HepG2 (cell line): ENCODE measurements around the gene STIMATE.

Experiments
- AFF4 ChIP-seq: sonication (generic); formaldehyde crosslinking; IDR thresholded peaks from 2 replicates; pipeline ENCODE4 v1.4.0; 2020; ENCODE audit warnings: missing genetic modification reagents
- AKNA ChIP-seq: sonication (generic); formaldehyde crosslinking; IDR thresholded peaks from 2 replicates; pipeline ENCODE4 v1.4.0; 2020; ENCODE audit warnings: missing genetic modification reagents, borderline replicate concordance
- ATF1 ChIP-seq: IDR thresholded peaks from 2 replicates; pipeline ENCODE4 v1.6.1; 2016; ENCODE audit warnings: mild to moderate bottlenecking, control low read depth
- E2F1 ChIP-seq: sonication (generic); formaldehyde crosslinking; IDR thresholded peaks from 2 replicates; pipeline ENCODE4 v1.5.0; 2020; ENCODE audit warnings: missing genetic modification reagents
- EZH2 ChIP-seq: conservative IDR thresholded peaks from 2 replicates; pipeline ENCODE4 v1.6.1; 2012; ENCODE audit warnings: mild to moderate bottlenecking, low read depth, low read length, moderate library complexity
- POLR2A ChIP-seq, 2 experiments: IDR thresholded peaks; 2 replicates each; pipeline ENCODE4 v1.6.1; 2011; ENCODE audit warnings: low read depth in 2 of 2, low read length in 2 of 2, mild to moderate bottlenecking in 1 of 2, moderate library complexity in 1 of 2; ENCODE audit not compliant: insufficient read depth in 1 of 2
- POLR2AphosphoS5 ChIP-seq: IDR thresholded peaks from 2 replicates; pipeline ENCODE4 v1.6.1; 2012; ENCODE audit warnings: low read depth, low read length
- SIN3A ChIP-seq: IDR thresholded peaks from 2 replicates; pipeline ENCODE4 v1.6.1; 2011; ENCODE audit warnings: low read depth, mild to moderate bottlenecking, control low read depth, low read length, borderline replicate concordance
- ZNF18 ChIP-seq: sonication (generic); formaldehyde crosslinking; IDR thresholded peaks from 2 replicates; pipeline ENCODE4 v1.8.0; 2022; ENCODE audit warnings: mild to moderate bottlenecking, missing genetic modification reagents; ENCODE audit not compliant: insufficient replicate concordance
- ZNF484 ChIP-seq: sonication (generic); formaldehyde crosslinking; IDR thresholded peaks from 2 replicates; pipeline ENCODE4 v1.5.1; 2020; ENCODE audit warnings: mild to moderate bottlenecking, low read depth, missing genetic modification reagents, borderline replicate concordance
- ZNF510 ChIP-seq: sonication (generic); formaldehyde crosslinking; IDR thresholded peaks from 2 replicates; pipeline ENCODE4 v1.4.0; 2020; ENCODE audit warnings: low read depth, mild to moderate bottlenecking, missing genetic modification reagents
- ZNF672 ChIP-seq: sonication (generic); formaldehyde crosslinking; IDR thresholded peaks from 2 replicates; pipeline ENCODE4 v1.8.1; 2022; ENCODE audit warnings: missing genetic modification reagents
- ZNF691 ChIP-seq: sonication (generic); formaldehyde crosslinking; IDR thresholded peaks from 2 replicates; pipeline ENCODE4 v1.4.0; 2020; ENCODE audit warnings: missing genetic modification reagents, low read depth, mild to moderate bottlenecking, borderline replicate concordance

- TF ChIP-seq POLR2A (IDR thresholded peaks at IDR 0.05; ENCODE audit: insufficient read depth in 1 of 2, low read depth in 2 of 2, low read length in 2 of 2), result no peak
- TF ChIP-seq AFF4 (CRISPR knock-in tag), result no peak
- no peak for TF ChIP-seq E2F1
- no peak for TF ChIP-seq ZNF691 (CRISPR knock-in tag)
- TF ChIP-seq POLR2AphosphoS5, result no peak
- no peak for TF ChIP-seq ZNF510
- TF ChIP-seq AKNA, result no peak
- no peak for TF ChIP-seq EZH2
- TF ChIP-seq SIN3A, result no peak
- no peak for TF ChIP-seq ZNF18
- TF ChIP-seq ZNF672 (CRISPR knock-in tag), result no peak
- TF ChIP-seq ZNF484 (CRISPR knock-in tag), result no peak
- TF ChIP-seq ATF1, result no peak
These were observed 50.8 kb downstream of the STIMATE start for GRCh38 chr3:52846432-52846965.
